ENCODE results near the gene ARHGAP31.
"Not testable (repeated sequence)": the region's sequence is repeated elsewhere in the genome, so short reads cannot be mapped to it uniquely, and the experiment has no call there.

ARHGAP31 gene

DNA sequence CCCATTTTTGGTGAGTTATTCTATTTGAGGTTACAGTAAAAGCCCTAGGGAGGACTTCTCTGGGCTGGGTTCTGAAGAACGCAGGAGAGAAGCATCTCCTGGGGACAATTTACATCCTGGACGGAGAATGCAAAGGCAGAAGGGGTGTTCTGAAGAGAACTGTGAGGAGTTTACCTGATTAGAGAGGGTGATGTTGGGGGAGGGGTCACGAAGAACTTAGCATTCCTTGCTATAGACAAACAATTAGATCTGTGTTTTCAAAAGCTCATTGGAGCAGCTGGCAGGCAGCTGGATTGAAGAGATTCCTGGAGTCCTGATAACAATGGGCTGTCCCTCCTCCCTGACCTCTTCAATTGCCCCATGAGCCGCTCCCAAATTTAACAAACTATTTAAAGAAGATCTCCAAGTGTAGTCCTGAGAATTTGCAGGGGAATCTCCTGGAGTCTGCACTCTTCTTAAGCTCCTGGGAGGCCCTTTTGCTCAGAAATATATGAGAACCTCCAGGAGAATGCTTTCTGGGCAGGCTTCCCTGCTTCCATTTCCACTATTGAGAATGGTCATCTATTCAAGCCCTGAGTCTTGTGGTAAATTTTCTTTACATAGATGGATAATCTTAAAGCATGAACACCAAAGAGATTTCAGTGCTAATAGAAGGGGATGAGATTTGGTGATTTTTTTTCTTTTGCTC is 55.3 kb downstream of the ARHGAP31 start:
- DNase-seq (ENCODE audit: low read depth), result no peak
- TF ChIP-seq, protein P1, sequence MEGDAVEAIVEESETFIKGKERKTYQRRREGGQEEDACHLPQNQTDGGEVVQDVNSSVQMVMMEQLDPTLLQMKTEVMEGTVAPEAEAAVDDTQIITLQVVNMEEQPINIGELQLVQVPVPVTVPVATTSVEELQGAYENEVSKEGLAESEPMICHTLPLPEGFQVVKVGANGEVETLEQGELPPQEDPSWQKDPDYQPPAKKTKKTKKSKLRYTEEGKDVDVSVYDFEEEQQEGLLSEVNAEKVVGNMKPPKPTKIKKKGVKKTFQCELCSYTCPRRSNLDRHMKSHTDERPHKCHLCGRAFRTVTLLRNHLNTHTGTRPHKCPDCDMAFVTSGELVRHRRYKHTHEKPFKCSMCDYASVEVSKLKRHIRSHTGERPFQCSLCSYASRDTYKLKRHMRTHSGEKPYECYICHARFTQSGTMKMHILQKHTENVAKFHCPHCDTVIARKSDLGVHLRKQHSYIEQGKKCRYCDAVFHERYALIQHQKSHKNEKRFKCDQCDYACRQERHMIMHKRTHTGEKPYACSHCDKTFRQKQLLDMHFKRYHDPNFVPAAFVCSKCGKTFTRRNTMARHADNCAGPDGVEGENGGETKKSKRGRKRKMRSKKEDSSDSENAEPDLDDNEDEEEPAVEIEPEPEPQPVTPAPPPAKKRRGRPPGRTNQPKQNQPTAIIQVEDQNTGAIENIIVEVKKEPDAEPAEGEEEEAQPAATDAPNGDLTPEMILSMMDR (IDR thresholded peaks at IDR 0.05; ENCODE audit: insufficient read depth, low read depth, low read length, missing control alignments), result no peak
- no peak overlapping the region for H3K4me3 ChIP-seq (ENCODE audit: low read depth, low read length)

DNA sequence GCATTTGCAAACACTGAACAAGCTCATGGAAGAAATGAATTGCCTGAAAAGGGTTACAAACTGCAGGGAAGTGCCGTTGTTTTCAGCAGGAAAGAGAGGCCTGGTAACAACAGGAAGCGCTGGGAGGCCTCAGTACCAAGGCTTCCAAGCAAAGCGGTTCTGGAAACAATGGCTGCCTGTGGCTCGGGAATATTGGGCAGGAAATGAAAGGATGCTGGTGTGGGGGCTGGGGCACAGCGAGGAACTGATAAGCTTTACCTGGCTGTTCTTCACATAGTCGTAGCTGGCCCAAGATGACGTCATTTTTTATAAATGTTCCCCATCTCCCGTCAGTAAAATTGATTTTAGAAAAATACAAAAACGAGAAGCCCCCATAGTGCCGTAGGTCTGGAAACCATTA is 55.9 kb downstream of the ARHGAP31 start:
- no peak overlapping the region for H3K4me3 ChIP-seq (ENCODE audit: low read depth, low read length)
- TF ChIP-seq, protein P1 (IDR thresholded peaks at IDR 0.05; ENCODE audit: insufficient read depth, low read depth, low read length, missing control alignments), result no peak
- DNase-seq (ENCODE audit: low read depth), result no peak

DNA sequence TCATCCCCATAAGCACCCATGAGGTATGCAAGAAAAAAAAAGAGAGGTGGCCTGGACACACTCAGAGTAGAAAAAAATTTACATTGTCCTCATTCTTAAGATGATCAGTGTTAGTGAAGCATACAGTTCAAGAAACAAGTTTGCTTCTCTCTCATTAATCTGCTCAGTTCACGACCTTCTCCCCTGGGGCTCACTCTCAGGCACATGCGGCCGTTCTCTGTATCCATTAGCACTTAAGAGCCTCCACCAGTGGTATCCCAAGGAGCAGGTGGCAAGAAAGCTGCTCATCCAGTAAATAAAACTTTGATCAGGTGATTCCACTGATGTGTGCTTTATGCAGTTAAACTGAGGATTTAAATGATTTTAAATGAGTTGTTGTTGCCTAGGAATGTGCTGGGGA is 57.4 kb downstream of the ARHGAP31 start:
- no peak for DNase-seq (ENCODE audit: low read depth)
- H3K4me3 ChIP-seq (ENCODE audit: low read depth, low read length), result no peak overlapping the region
- TF ChIP-seq, protein P1 (IDR thresholded peaks at IDR 0.05; ENCODE audit: insufficient read depth, low read depth, low read length, missing control alignments), result no peak

DNA sequence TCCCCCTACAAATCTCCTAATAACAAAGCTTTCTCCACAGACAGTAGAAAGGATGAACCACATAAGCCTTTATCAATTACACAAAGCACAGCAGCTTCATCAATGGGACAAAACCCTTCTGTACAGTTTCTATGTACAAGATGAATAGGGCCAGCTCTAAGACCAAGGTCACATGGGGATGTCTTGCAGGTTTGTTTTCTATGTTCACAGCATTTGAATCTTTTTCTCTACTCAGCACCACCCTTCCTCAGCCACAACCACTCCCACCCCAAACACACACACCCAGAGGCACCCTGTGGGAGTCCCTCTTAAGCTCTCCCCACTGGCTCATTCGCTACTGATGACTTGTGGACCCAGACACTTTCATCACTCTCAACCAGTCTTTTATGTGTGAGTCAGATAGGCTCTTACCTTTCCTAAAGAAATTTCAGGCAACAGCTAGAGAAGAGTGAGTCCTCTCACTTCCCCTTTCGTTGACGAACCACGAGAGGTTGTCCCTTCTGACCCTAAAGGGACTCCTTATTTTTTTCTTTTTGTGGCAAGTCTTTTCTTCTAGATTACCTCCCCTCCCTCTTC is 57.9 kb downstream of the ARHGAP31 start:
- H3K4me3 ChIP-seq (ENCODE audit: low read depth, low read length), result no peak overlapping the region
- DNase-seq (ENCODE audit: low read depth), result peak; percentile 89
- TF ChIP-seq, protein P1 (IDR thresholded peaks at IDR 0.05; ENCODE audit: insufficient read depth, low read depth, low read length, missing control alignments), result no peak

DNA sequence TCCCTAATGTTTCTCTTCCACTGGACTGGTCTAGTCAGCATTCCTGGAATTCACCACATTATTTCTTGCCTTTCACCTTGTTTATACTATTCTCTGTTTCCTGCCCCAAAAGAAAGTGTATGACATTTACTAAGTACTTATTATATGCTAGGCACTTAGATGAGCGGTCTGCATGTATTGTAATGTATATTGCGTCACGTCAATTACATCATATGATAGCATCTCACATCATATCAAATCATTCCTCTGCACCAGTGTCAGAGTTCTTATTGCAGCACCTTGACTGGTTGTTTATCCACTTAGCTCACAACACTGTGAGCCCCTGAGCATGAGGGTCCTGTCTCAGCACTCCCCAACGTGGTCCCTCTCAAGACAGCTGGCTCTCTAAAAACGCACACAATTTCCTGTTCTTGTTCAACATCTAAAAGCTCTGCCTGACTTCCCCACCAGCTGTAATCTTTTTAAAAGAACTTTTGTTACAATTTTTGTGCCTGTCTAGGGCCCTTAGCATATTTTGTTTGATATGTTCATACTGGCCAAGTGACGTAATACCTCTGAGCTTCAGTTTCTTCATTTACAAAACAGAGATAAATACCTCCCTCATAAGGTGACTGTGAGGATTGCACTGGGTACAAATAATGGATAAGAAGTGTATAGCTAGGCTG is 58.8 kb downstream of the ARHGAP31 start:
- no peak overlapping the region for H3K4me3 ChIP-seq (ENCODE audit: low read depth, low read length)
- peak; percentile 61 for DNase-seq (ENCODE audit: low read depth)
- TF ChIP-seq, protein P1 (IDR thresholded peaks at IDR 0.05; ENCODE audit: insufficient read depth, low read depth, low read length, missing control alignments), result peak; percentile 11

DNA sequence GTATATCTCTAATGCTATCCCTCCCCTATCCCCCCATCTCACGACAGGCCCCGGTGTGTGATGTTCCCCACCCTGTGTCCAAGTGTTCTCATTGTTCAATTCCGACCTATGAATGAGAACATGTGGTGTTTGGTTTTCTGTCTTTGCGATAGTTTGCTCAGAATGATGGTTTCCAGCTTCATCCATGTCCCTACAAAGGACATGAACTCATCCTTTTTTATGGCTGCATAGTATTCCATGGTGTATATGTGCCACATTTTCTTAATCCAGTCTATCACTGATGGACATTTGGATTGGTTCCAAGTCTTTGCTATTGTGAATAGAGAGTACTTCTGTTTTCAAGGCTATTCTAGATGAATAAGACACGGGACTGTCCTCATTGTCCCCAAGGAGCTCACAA is 61.4 kb downstream of the ARHGAP31 start:
- DNase-seq (ENCODE audit: low read depth); H3K4me3 ChIP-seq (ENCODE audit: low read depth, low read length): not testable (repeated sequence)

DNA sequence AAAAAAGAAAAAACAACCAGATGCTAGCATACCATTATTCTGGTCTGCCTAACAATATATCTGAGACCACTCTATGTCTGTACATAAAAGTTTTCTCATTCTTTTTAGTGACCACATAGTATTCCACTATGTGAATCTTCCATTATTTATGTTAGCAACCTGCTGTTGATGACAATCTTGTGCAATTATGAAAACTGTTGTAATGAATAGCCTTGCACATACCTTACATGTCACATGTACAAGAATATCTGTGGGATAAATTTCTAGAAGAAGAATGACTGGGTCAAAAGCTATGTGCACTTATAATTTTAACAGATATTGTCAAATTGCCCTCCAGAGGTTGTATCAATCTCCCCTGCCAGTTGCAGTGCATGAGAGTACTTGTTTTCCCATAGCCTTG is 62.5 kb downstream of the ARHGAP31 start:
- TF ChIP-seq, protein P1 (IDR thresholded peaks at IDR 0.05; ENCODE audit: insufficient read depth, low read depth, low read length, missing control alignments), result no peak
- no peak for DNase-seq (ENCODE audit: low read depth)
- no peak overlapping the region for H3K4me3 ChIP-seq (ENCODE audit: low read depth, low read length)
